Esophagus muscularis mucosa (tissue), 4 donors: ENCODE data around the gene TECTB. TPM values are rescaled to one million over a fixed set of nuclear protein-coding genes. Genes with fewer than 3 reads are reported as not detected.

Experiments
- DNase-seq: peaks from one replicate; pipeline ENCODE4 v3.0.0-alpha.2; 2017; ENCODE audit errors: extremely low spot score
- H3K27ac ChIP-seq, 4 donors: fragments of 200-600 bp; sonication (generic); replicated peaks in 1 of 4; 1 replicate in 3 of 4; 2 replicates in 1 of 4; pipeline ENCODE4 v1.5.1; 2016 to 2019; ENCODE audit warnings: mild to moderate bottlenecking in 1 of 4
- H3K27me3 ChIP-seq, 4 donors: fragments of 200-600 bp; sonication (generic); one replicate each; pipeline versions ENCODE4 v1.5.1 to v1.6.0; 2016 to 2019
- H3K36me3 ChIP-seq, 4 donors: fragments of 200-600 bp; sonication (generic); one replicate each; pipeline ENCODE4 v1.5.1; 2016 to 2019
- H3K4me1 ChIP-seq, 4 donors: fragments of 200-600 bp; sonication (generic); one replicate each; pipeline ENCODE4 v1.5.1; 2016 to 2019
- H3K4me3 ChIP-seq, 4 donors: fragments of 200-600 bp; sonication (generic); 1 replicate in 2 of 4; 2 replicates in 2 of 4; pipeline ENCODE4 v1.5.1; 2016 to 2019; ENCODE audit warnings: mild to moderate bottlenecking in 4 of 4, moderate library complexity in 1 of 4
- H3K9me3 ChIP-seq, 4 donors: fragments of 200-600 bp; sonication (generic); 1 replicate in 3 of 4; 2 replicates in 1 of 4; pipeline ENCODE4 v1.5.1; 2016 to 2019
- CTCF ChIP-seq, 3 experiments: fragments of 200-600 bp in 2 of 3; fragments of 450-650 bp in 1 of 3; sonication (generic) in 2 of 3; IDR thresholded peaks; one replicate each; pipeline ENCODE4 v1.5.1; 2017 to 2019; ENCODE audit warnings: antibody characterized with exemption in 3 of 3, mild to moderate bottlenecking in 2 of 3, moderate library complexity in 1 of 3
- EP300 ChIP-seq: sonication (generic); formaldehyde crosslinking; IDR thresholded peaks from one replicate; pipeline ENCODE4 v1.6.1; 2017; ENCODE audit warnings: antibody characterized with exemption
- POLR2A ChIP-seq: fragments of 450-650 bp; IDR thresholded peaks from one replicate; pipeline ENCODE4 v1.6.1; 2017; ENCODE audit warnings: antibody characterized with exemption, moderate library complexity, mild to moderate bottlenecking, low read depth
- POLR2AphosphoS5 ChIP-seq, 2 donors: sonication (generic); formaldehyde crosslinking; IDR thresholded peaks; one replicate each; pipeline ENCODE4 v1.6.1; 2017; ENCODE audit warnings: antibody characterized with exemption in 2 of 2
- WGBS: methylation state at CpG from one replicate; pipeline ENCODE4 v1.1.5; 2018; 5-methylcytosine and 5-hydroxymethylcytosine counted together
- intact Hi-C: fragments of 100-400 bp; cut with DNase I; formaldehyde crosslinking; loops from one replicate; pipeline ENCODE4 v1.15.1; 2023
- total RNA-seq, 4 donors: library from RNA; depleted of rRNA; stranded (reverse); fragments of >200 nt; gene quantifications; one replicate each; pipeline versions ENCODE4 v1.1.0 to v1.2.1, GENCODE V29; 2016

The TECTB gene
- total RNA-seq, 4 donors from 2014 or later = 0.06 TPM; not detected in 3

GRCh38 chr10:112279433-112279832, 3.8 kb upstream of the TECTB start:
- H3K36me3 ChIP-seq = no peaks in the 10 kb centered on the region
- no peak for DNase-seq
- no peak overlapping the region for H3K27ac ChIP-seq
- WGBS = 27% methylated on average over 3 of the region's 3 CpGs
- H3K4me3 ChIP-seq = no peak overlapping the region
- TF ChIP-seq POLR2A (no peak), POLR2AphosphoS5 (IDR thresholded peaks at IDR 0.05) (no peak), CTCF (IDR thresholded peaks at IDR 0.05) (no peak), EP300 (no peak)
- H3K4me1 ChIP-seq = no peaks in the 10 kb centered on the region
- H3K9me3 ChIP-seq = no peaks in the 10 kb centered on the region
- no peaks in the 10 kb centered on the region for H3K27me3 ChIP-seq
- intact Hi-C loops = no loop called here

- no peaks in the 10 kb centered on the region for H3K36me3 ChIP-seq
- no peaks in the 10 kb centered on the region for H3K4me1 ChIP-seq
- DNase-seq = no peak
- WGBS = 90% methylated on average over 2 of the region's 2 CpGs
- intact Hi-C loops = no loop called here
- no peak for TF ChIP-seq EP300
- H3K27me3 ChIP-seq = no peaks in the 10 kb centered on the region
- no peak overlapping the region for H3K4me3 ChIP-seq
- no peaks in the 10 kb centered on the region for H3K9me3 ChIP-seq
- no peak overlapping the region for H3K27ac ChIP-seq
Measured at GRCh38 chr10:112280205-112280921, 2.8 kb upstream of the TECTB start.

GRCh38 chr10:112282086-112282485, 1.1 kb upstream of the TECTB start:
- no peaks in the 10 kb centered on the region for H3K27me3 ChIP-seq
- no peak for TF ChIP-seq POLR2A
- no peak for TF ChIP-seq CTCF (IDR thresholded peaks at IDR 0.05)
- no peak for TF ChIP-seq EP300
- TF ChIP-seq POLR2AphosphoS5 (IDR thresholded peaks at IDR 0.05) = no peak
- H3K9me3 ChIP-seq = no peaks in the 10 kb centered on the region
- peaks cover 0 to 2% (median 0%) of the 10 kb centered on the region in 4 donors for H3K4me1 ChIP-seq
- intact Hi-C loops = no loop called here
- WGBS = 87% methylated on average over 4 of the region's 4 CpGs
- no peak for DNase-seq
- no peak overlapping the region for H3K27ac ChIP-seq
- H3K36me3 ChIP-seq = no peaks in the 10 kb centered on the region
- H3K4me3 ChIP-seq = no peak overlapping the region

GRCh38 chr10:112286837-112287818, 3.9 kb downstream of the TECTB start:
- H3K9me3 ChIP-seq = no peaks in the 10 kb centered on the region
- no peak for DNase-seq
- 79% methylated on average over 8 of the region's 8 CpGs for WGBS
- no peaks in the 10 kb centered on the region for H3K36me3 ChIP-seq
- TF ChIP-seq EP300 (no peak), POLR2AphosphoS5 (IDR thresholded peaks at IDR 0.05) (no peak), POLR2A (no peak), CTCF (IDR thresholded peaks at IDR 0.05) (no peak)
- peaks cover 0 to 6% (median 0%) of the 10 kb centered on the region in 4 donors for H3K4me1 ChIP-seq
- no peak overlapping the region for H3K27ac ChIP-seq
- H3K4me3 ChIP-seq = no peak overlapping the region
- H3K27me3 ChIP-seq = no peaks in the 10 kb centered on the region
- intact Hi-C loops = no loop called here

GRCh38 chr10:112287844-112288243, 4.6 kb downstream of the TECTB start:
- intact Hi-C loops = no loop called here
- no peaks in the 10 kb centered on the region for H3K27me3 ChIP-seq
- H3K4me1 ChIP-seq = peaks cover 0 to 6% (median 0%) of the 10 kb centered on the region in 4 donors
- no peak for TF ChIP-seq POLR2A
- TF ChIP-seq POLR2AphosphoS5 (IDR thresholded peaks at IDR 0.05) = no peak
- no peak for TF ChIP-seq CTCF (IDR thresholded peaks at IDR 0.05)
- no peak for TF ChIP-seq EP300
- no peak overlapping the region for H3K27ac ChIP-seq
- no peak overlapping the region for H3K4me3 ChIP-seq
- WGBS = 76% methylated on average over 8 of the region's 8 CpGs
- DNase-seq = no peak
- H3K36me3 ChIP-seq = no peaks in the 10 kb centered on the region
- no peaks in the 10 kb centered on the region for H3K9me3 ChIP-seq
